ENCODE measurements around the gene SND1.

SND1 gene

GRCh38 chr7:127909424-127910152 is 257.6 kb downstream of the SND1 start:
- TF ChIP-seq TOX (CRISPR knock-in tag; IDR thresholded peaks at IDR 0.05; ENCODE audit: borderline replicate concordance), result no peak
- no peak for TF ChIP-seq RARB (CRISPR knock-in tag; IDR thresholded peaks at IDR 0.05)
- TF ChIP-seq TCF4 (CRISPR knock-in tag; IDR thresholded peaks at IDR 0.05; ENCODE audit: borderline replicate concordance), result no peak
- TF ChIP-seq BACH2 (CRISPR knock-in tag; IDR thresholded peaks at IDR 0.05; ENCODE audit: borderline replicate concordance), result no peak
- no peak for TF ChIP-seq SNAI2 (CRISPR knock-in tag; IDR thresholded peaks at IDR 0.05)
- TF ChIP-seq ZNF70 (CRISPR knock-in tag; IDR thresholded peaks at IDR 0.05), result no peak
- no peak for TF ChIP-seq GLIS3 (CRISPR knock-in tag; IDR thresholded peaks at IDR 0.05)
- no peak for TF ChIP-seq OSR1 (CRISPR knock-in tag; IDR thresholded peaks at IDR 0.05)
- TF ChIP-seq POU6F1 (CRISPR knock-in tag; IDR thresholded peaks at IDR 0.05; ENCODE audit: borderline replicate concordance, low read depth), result no peak
- TF ChIP-seq ESRRG (CRISPR knock-in tag; IDR thresholded peaks at IDR 0.05), result no peak
- no peak for TF ChIP-seq CSDC2 (CRISPR knock-in tag; IDR thresholded peaks at IDR 0.05)
- no peak for ATAC-seq

GRCh38 chr7:127910670-127911069 is 258.7 kb downstream of the SND1 start:
- no peak for ATAC-seq
- TF ChIP-seq ZFP30 (CRISPR knock-in tag; IDR thresholded peaks at IDR 0.05), result no peak
- TF ChIP-seq ARNTL (CRISPR knock-in tag; IDR thresholded peaks at IDR 0.05; ENCODE audit: borderline replicate concordance, low read depth), result no peak
- TF ChIP-seq POU6F1 (CRISPR knock-in tag; IDR thresholded peaks at IDR 0.05; ENCODE audit: borderline replicate concordance, low read depth), result no peak
- TF ChIP-seq TSHZ2 (CRISPR knock-in tag; IDR thresholded peaks at IDR 0.05), result no peak
- no peak for TF ChIP-seq PATZ1 (CRISPR knock-in tag; IDR thresholded peaks at IDR 0.05; ENCODE audit: borderline replicate concordance)
- no peak for TF ChIP-seq ZNF70 (CRISPR knock-in tag; IDR thresholded peaks at IDR 0.05)
- TF ChIP-seq ESRRG (CRISPR knock-in tag; IDR thresholded peaks at IDR 0.05), result no peak
- TF ChIP-seq TOX (CRISPR knock-in tag; IDR thresholded peaks at IDR 0.05; ENCODE audit: borderline replicate concordance), result no peak

GRCh38 chr7:127911968-127912511 is 260.0 kb downstream of the SND1 start:
- ATAC-seq, result no peak

More at GRCh38 chr7:127911968-127912511, 260.0 kb downstream of the SND1 start:
- TF ChIP-seq ZNF8 (CRISPR knock-in tag; IDR thresholded peaks at IDR 0.05) (no peak), OSR1 (CRISPR knock-in tag; IDR thresholded peaks at IDR 0.05) (no peak), ISL1 (CRISPR knock-in tag; IDR thresholded peaks at IDR 0.05) (no peak), PPARA (CRISPR knock-in tag; IDR thresholded peaks at IDR 0.05; ENCODE audit: borderline replicate concordance) (no peak), SNAI2 (CRISPR knock-in tag; IDR thresholded peaks at IDR 0.05) (no peak), TCF4 (CRISPR knock-in tag; IDR thresholded peaks at IDR 0.05; ENCODE audit: borderline replicate concordance) (no peak), ARNTL (CRISPR knock-in tag; IDR thresholded peaks at IDR 0.05; ENCODE audit: borderline replicate concordance, low read depth) (no peak), ZNF70 (CRISPR knock-in tag; IDR thresholded peaks at IDR 0.05) (no peak), ESRRG (CRISPR knock-in tag; IDR thresholded peaks at IDR 0.05) (no peak), PATZ1 (CRISPR knock-in tag; IDR thresholded peaks at IDR 0.05; ENCODE audit: borderline replicate concordance) (no peak), ZNF565 (CRISPR knock-in tag; conservative IDR thresholded peaks at IDR 0.05; ENCODE audit: low read depth) (no peak), CREB5 (CRISPR knock-in tag; IDR thresholded peaks at IDR 0.05; ENCODE audit: low read depth) (no peak), GLIS3 (CRISPR knock-in tag; IDR thresholded peaks at IDR 0.05) (no peak), TOX (CRISPR knock-in tag; IDR thresholded peaks at IDR 0.05; ENCODE audit: borderline replicate concordance) (no peak), BACH2 (CRISPR knock-in tag; IDR thresholded peaks at IDR 0.05; ENCODE audit: borderline replicate concordance) (no peak)
